ENCODE measurements around the gene C16orf96. TPM values are rescaled to one million over a fixed set of nuclear protein-coding genes. Genes with fewer than 3 reads are reported as not detected.

C16orf96 gene
- total and polyA plus RNA-seq, 2 of the 13 experiments (the other 11 are each of a cell fraction or from before 2014, with no cell fraction given) = 0.03 TPM; not detected in 1

- TF ChIP-seq ARHGAP35 (CRISPR knock-in tag; IDR thresholded peaks at IDR 0.05; ENCODE audit: borderline replicate concordance) (no peak), ZNF572 (CRISPR knock-in tag; IDR thresholded peaks at IDR 0.05) (no peak), ELF4 (CRISPR knock-in tag; IDR thresholded peaks at IDR 0.05; ENCODE audit: borderline replicate concordance) (no peak), ZBTB39 (CRISPR knock-in tag; IDR thresholded peaks at IDR 0.05) (no peak), HOXA7 (CRISPR knock-in tag; IDR thresholded peaks at IDR 0.05) (no peak), NFRKB (IDR thresholded peaks at IDR 0.05) (no peak), SNAPC4 (CRISPR knock-in tag; IDR thresholded peaks at IDR 0.05) (no peak), TBX2 (CRISPR knock-in tag; IDR thresholded peaks at IDR 0.05; ENCODE audit: borderline replicate concordance) (peak; percentile 61; the same call in 1 of the 2 replicates), ZMAT3 (CRISPR knock-in tag; conservative IDR thresholded peaks at IDR 0.05) (no peak), ZNF629 (CRISPR knock-in tag; conservative IDR thresholded peaks at IDR 0.05) (no peak), THAP9 (CRISPR knock-in tag; IDR thresholded peaks at IDR 0.05; ENCODE audit: borderline replicate concordance) (no peak; the same call in 1 of the 2 replicates), ZNF547 (CRISPR knock-in tag; IDR thresholded peaks at IDR 0.05) (0 out of 2 replicates have a peak, but pooled peaks have one; percentile 56), ZNF570 (CRISPR knock-in tag; IDR thresholded peaks at IDR 0.05; ENCODE audit: borderline replicate concordance) (no peak), ZNF549 (CRISPR knock-in tag; IDR thresholded peaks at IDR 0.05) (no peak), ZNF510 (CRISPR knock-in tag; IDR thresholded peaks at IDR 0.05; ENCODE audit: low read depth) (no peak; the same call in 1 of the 2 replicates), IRF2 (CRISPR knock-in tag; IDR thresholded peaks at IDR 0.05) (peak; percentile 83), RNF2 (conservative IDR thresholded peaks at IDR 0.05; ENCODE audit: low read depth) (no peak), FOXK1 (CRISPR knock-in tag; IDR thresholded peaks at IDR 0.05; ENCODE audit: borderline replicate concordance, low read depth) (peak; percentile 89)
Observed at GRCh38 chr16:4614571-4615383, 58.6 kb downstream of the C16orf96 start, which contains the start of gene UBALD1 (continued).

Measured in HepG2 (cell line).